8988T (cell line): ENCODE measurements around the gene DPY19L3.
"Not testable (repeated sequence)": the region's sequence is repeated elsewhere in the genome, so short reads cannot be mapped to it uniquely, and the experiment has no call there.

Source experiments
- DNase-seq: peaks from one replicate; pipeline ENCODE4 v3.0.0; 2011

The DPY19L3 gene

DNA sequence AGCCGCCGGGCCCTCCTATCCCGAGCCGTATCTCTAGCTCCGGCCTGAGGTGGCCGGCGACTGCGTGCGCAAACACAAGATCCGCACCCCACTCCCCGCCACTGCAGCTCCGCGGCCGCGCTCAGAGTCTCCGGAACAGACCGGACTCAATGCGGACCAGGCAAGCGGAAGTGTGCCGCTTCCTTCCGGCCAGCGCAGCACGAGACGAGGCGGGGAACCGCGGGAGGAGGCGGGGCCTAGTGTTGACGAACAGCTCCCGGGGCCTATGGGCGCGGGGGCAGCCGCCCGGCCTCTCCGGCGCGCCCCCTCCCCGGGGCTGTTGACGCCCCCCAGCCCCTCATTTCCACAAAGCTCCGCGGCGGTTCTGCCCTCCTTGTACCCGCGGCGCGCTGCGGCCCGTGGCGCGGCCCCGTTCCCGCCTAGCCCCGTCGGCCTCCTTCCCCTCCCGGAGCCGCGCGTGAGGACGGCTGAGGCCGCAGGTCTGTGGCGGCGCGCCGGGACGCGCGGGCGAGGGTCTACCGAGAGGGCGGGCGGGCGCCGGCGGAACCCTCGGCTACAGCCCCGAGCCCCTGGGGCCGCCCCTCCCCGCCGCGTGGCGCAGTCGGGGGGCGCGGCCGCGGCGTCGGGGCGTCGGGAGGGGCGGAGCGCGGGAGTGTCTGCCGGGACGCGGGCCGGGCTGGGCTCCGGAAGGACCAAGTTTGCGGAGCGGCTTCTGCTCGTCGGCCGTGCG is at the start of gene DPY19L3:
TSS of gene DPY19L3 (plus strand) at position 340 of the 730 bp plus-strand sequence. CDS start 2,484 bp downstream, outside the sequence.
- peak; percentile 93 for DNase-seq

DNA sequence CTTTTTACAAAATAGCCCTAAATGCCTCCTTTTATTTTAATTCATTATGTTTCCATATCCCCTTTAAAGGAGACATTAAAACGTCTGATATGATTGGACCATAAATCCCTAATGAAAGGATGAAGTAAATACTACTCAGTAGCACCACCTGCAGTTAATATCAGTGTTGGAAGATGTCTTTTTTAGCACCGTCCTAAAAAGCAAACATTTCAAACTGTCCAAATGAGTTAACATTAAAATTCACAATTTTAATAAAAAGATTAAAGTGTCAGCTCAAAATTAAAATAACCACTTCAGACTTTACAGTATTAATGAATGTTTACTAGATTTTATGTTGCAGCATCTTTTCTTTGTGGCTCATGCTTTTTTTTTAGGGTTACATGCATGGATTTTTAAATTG is 47.9 kb upstream of the DPY19L3 start:
- DNase-seq = no peak

- DNase-seq = no peak
These were observed 47.2 kb upstream of the DPY19L3 start for GRCh38 chr19:32358321-32358720.

DNA sequence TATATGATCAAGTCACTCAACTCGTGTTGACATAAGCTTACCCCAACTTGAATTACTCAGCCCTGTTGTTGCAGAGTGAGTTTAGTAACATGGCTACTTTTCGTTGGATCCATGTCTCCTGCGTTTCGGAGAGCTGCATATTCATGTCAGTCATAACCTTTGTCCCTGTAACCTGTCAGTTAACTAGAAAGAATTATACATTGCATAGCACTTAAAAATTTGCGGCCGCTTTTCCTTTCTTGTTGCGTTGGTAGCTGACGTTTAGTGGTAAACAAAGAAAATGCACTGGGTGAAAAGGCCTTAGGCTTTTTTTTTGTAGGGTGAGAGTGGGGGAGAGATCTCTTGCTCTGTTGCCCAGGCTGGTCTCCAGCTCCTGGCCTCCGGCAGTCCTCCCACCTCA is 46.0 kb upstream of the DPY19L3 start:
- DNase-seq = no peak

DNA sequence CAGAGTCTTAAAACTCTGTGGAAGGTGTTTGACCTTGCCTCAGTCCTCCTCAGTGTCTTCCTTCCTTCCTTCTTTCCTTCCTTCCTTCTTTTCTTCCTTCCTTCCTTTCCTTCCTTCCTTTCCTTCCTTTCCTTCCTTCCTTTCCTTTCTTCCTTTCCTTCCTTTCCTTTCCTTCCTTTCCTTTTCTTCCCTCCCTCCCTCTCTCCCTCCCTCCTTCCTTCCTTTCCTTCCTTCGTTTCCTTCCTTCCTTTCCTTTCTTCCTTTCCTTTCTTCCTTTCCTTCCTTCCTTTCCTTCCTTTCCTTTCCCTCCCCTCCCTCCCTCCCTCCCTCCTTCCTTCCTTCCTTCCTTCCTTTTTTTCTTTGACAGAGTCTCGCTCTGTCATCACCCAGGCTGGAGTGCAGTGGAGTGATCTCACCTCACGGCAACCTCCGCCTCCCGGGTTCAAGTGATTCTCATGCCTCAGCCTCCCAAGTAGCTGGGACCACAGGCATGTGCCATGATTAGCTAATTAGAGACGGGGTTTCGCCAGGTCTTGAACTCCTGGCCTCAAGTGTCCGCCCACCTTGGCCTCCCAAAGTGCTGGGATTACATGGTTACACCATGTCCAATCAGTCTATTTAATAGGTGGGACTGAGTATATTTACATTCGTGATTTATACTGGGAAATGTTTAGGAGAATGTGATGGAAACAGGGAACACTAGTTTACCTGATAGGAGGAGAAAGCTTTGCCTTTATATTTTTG is 43.8 kb upstream of the DPY19L3 start:
- no peak for DNase-seq

DNA sequence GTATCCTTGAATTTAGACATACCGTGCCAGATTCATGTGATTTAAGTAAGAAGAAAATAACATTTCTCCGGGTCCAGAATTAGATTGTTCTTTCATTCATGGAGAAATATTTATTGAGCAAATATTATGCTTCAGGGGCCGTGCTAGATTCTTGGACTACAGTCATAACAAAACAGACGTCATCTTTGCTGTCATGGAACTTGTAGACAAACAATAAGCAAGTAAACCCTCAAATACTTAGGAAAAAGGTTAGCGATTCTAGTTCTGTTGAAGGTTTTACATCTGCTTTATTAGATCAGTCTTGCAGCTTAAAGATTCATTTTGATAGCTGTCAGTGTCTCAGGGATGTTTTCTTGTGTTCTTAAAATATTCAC is 43.3 kb upstream of the DPY19L3 start:
- no peak for DNase-seq

GRCh38 chr19:32363175-32363574 is 42.4 kb upstream of the DPY19L3 start:
- DNase-seq = no peak

DNA sequence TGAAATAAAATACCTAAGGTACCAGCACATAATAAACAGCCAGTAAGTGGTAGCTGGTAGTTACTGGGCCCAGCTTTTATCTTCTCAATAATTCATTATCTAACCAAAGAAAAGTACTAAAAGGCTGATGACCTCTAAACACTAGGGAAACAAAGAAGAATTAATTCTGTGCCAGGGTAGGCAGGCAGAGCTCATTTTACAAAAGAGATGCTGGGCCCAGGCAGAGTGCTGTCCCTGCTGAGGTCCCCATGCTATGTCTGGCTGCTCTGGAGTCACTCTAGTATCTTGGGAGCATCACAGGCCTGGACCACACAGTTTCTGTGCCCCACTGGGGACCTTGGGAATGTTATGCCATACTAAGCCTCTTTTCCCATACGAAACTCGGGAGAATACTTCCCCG is 41.9 kb upstream of the DPY19L3 start:
- DNase-seq = no peak

- no peak for DNase-seq
These were observed 41.5 kb upstream of the DPY19L3 start for GRCh38 chr19:32364040-32364439.

- no peak for DNase-seq
These were observed 38.5 kb upstream of the DPY19L3 start for GRCh38 chr19:32367063-32367462.

DNA sequence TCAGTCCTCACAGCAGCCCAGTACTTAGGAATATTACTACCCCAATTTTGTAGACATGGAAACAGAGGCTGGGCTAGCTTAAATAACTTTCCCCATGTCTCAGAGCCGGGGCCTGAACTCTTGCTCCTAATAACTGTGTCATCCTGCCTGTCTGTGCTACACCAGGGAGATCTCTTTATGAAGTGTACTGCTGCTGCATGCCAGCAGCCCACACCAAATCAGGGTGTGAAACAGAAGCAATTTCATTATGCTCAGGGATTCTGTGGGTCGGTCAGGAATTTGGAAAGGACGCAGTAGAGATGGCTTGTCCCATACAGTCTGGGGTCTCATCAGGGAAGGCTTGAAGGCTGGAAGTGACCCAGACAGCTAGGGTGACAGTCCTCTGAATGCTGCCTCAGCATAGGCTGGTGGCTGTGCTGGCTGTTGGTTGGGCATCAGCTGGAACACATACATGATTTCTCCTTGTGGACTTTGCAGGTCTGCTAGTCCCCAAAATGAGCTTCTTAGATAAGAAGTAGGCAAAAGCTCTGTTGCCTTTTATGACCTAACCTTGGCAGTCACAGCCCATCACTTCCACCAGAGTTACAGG is 37.5 kb upstream of the DPY19L3 start:
- no peak for DNase-seq

- no peak for DNase-seq
These were observed 36.8 kb upstream of the DPY19L3 start for GRCh38 chr19:32368787-32369186.

DNA sequence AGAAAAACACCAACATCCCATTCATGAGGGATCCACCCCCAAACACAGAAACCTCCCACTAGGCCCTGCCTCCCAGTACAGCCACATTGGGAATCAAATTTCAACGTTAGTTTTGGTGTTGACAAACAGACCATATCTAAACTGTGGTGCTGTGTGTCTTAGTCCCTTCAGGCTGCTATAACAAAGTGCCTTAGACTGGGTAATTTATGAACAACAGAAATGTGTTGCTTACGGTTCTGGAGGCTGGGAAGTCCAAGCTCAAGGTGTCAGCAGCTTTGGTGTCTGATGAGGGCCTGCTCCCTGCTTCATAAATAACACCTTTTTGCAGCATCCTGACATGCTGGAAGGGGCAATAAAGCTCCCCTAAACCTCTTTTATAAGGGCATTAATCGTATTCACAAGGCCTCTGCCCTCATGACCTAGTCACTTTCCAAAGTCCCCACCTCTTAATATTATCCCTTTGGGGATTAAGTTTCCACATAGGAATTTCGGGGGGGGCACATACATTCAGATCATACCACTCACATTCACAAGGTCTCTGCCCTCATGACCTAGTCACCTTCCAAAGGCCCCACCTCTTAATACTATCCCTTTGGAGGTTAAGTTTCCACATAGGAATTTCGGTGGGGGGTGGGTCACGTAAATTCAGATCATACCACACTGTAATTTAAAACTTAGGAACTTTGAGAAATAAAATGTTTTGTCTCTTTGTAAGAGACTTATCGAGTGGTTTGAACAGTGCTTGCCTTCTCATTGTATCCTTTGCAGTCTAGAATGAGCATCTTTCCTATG is 32.6 kb upstream of the DPY19L3 start:
- DNase-seq = no peak

DNA sequence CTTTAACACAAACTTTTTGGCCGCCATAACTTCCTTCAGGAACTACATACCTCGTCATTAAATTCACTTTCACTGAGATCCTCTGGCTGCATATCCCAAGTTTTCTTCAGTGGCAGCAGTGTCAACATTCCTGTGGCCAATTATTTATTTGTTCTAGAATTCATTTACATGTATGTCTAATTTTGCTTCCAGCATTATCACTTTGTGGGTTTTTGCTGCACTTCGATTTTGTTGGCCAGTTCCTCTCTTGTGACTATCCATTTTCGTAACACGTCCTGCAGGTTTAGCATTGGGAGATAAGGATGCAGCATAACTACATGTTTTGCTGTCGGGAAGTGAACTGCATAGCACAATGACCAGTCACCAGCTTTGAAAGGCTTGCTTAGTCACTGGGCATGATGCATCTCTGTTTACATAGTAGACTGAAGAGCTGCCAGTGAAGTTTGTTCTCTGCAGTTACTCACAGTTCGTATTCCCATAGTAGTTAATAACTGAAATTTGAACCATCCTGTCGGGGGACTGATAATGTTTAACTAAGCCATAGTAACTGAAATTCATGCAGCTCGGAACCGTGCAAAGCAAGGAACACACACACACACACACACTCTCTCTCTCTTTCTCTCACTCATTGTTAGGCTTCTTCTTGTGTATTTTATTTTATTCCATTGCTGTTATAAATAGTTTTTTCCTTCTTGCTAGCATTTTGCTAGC is 31.8 kb upstream of the DPY19L3 start:
- DNase-seq = no peak

DNA sequence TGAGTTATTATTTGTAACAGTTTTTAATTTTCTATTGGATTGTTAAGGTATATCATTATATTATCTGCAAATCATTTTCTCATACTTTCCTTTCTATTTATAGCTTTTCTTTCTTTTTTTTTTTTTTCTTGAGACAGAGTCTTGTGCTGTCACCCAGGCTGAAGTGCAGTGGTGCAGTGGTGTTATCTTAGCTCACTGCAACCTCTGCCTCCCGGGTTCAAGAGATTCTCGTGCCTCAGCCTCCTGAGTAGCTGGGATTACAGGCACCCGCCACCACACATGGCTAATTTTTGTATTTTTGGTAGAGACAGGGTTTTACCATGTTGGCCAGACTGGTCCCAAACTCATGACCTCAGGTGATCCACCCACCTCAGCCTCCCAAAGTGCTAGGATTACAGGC is 31.2 kb upstream of the DPY19L3 start:
- not testable (repeated sequence) for DNase-seq

GRCh38 chr19:32377088-32377487 is 28.5 kb upstream of the DPY19L3 start:
- not testable (repeated sequence) for DNase-seq

DNA sequence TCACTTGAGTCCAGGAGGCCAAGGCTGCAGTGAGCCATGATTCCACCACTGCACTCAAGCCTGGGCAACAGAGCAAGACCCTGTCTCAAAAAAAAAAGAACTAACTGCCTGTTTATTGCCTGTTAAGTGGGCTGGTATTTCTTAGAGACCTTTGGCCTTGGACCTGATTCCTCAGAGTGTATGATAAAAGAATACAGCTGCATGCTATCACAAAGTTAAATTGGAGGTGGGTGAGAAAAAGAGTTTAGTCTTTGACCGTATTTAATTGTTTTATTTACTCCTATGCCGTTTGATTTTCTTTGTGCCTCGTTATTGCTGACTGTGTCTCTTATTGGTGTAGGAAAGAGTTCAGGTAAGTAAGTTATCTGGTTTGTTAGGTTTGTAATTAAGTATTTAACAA is 25.3 kb upstream of the DPY19L3 start:
- DNase-seq = no peak

GRCh38 chr19:32387701-32388392 is 17.7 kb upstream of the DPY19L3 start:
- DNase-seq = no peak

- DNase-seq = no peak
These were observed 17.1 kb upstream of the DPY19L3 start for GRCh38 chr19:32388393-32388855.

DNA sequence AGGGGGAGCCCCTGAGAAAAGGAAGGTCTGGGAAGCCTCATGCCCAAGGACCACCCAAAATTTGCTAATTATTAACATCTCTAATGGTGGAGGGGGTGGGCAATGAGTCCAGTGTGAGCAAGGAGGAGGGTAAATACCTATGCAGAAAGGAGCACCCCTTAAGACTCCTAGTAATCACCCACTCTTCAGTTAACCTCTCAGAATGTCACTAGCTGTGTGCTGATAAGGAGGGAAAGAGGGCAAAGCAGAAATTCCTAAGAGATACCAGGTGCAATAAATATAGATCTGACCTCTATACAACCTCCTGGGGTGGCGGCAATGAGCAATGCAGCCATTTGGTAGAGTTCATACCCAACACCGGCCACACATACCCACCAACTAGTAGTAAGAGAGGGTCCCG is 12.7 kb upstream of the DPY19L3 start:
- no peak for DNase-seq

DNA sequence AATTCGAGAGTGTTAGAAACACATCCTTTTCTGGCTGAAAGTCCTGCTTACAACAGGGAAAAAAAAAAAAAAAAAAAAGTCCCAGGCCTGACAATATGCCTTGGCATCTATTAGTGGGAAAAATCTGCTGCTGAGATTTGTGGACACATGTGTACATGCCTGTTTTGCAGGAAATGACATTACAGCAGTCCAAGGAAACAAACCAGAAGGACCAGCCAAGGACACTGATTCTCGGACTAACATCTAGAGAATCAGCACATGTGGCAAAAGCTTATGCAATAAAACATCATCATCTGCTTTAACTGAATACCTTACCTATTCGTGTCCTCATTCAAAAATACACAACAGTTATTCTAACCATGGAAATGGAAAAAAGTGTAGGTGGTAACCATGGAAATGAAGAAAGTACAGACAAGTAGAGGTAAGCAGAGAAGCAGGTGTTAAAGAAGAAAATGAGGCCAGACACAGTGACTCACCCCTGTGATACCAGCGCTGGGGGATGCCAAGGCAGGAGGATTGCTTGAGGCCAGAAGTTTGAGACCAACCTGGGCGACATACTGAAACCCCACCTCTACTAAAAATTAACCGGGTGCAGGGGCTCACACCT is 9.4 kb upstream of the DPY19L3 start:
- no peak for DNase-seq
